VCaP (cell line): ENCODE data around the gene BCL11B.

Source experiments
- H3K27ac ChIP-seq: fragments of 450-650 bp; 2 replicates; pipeline ENCODE4 v1.5.1; 2017
- TF ChIP-seq, protein P1 (sequence below): fragments of 450-650 bp; conservative IDR thresholded peaks from 2 replicates; pipeline ENCODE4 v1.5.1; 2017; ENCODE audit warnings: mild to moderate bottlenecking, moderate library complexity

Gene BCL11B

GRCh38 chr14:99258876-99259726 lies 12.9 kb downstream of the BCL11B start:
- H3K27ac ChIP-seq = no peak overlapping the region
- TF ChIP-seq, protein P1, sequence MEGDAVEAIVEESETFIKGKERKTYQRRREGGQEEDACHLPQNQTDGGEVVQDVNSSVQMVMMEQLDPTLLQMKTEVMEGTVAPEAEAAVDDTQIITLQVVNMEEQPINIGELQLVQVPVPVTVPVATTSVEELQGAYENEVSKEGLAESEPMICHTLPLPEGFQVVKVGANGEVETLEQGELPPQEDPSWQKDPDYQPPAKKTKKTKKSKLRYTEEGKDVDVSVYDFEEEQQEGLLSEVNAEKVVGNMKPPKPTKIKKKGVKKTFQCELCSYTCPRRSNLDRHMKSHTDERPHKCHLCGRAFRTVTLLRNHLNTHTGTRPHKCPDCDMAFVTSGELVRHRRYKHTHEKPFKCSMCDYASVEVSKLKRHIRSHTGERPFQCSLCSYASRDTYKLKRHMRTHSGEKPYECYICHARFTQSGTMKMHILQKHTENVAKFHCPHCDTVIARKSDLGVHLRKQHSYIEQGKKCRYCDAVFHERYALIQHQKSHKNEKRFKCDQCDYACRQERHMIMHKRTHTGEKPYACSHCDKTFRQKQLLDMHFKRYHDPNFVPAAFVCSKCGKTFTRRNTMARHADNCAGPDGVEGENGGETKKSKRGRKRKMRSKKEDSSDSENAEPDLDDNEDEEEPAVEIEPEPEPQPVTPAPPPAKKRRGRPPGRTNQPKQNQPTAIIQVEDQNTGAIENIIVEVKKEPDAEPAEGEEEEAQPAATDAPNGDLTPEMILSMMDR = no peak

- TF ChIP-seq, protein P1 = no peak
- H3K27ac ChIP-seq = no peak overlapping the region
Measured at GRCh38 chr14:99258341-99258861, 13.6 kb downstream of the BCL11B start.

- TF ChIP-seq, protein P1 = no peak
- no peak overlapping the region for H3K27ac ChIP-seq
Measured at GRCh38 chr14:99257673-99258221, 14.2 kb downstream of the BCL11B start.

DNA sequence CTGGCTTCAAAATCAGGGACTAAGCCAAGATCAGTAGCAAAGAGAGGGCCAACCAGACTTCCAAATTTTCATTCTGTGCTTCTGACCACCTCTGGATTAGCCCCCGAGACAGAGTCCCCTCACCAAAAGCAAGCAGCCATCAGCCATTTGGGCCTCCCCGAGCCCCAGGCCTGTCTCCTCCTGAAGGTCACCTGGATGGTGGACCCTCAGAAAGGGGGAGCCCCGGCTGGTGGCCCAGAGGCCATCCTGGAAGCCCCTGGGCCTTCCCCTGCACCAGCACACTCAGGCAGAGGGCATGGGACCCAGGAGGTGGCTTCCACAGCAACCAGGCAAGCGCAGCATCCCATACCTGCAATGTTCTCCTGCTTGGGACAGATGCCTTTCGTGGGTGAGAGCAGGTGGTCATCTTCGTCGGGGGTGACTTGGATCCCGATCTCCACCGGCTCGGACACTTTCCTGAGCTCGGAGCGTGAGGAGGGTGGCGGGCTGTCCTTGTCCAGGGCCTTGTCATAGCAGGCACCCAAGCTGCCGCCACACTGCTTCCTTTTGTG lies 14.8 kb downstream of the BCL11B start:
- H3K27ac ChIP-seq = no peak overlapping the region
- TF ChIP-seq, protein P1 = no peak

DNA sequence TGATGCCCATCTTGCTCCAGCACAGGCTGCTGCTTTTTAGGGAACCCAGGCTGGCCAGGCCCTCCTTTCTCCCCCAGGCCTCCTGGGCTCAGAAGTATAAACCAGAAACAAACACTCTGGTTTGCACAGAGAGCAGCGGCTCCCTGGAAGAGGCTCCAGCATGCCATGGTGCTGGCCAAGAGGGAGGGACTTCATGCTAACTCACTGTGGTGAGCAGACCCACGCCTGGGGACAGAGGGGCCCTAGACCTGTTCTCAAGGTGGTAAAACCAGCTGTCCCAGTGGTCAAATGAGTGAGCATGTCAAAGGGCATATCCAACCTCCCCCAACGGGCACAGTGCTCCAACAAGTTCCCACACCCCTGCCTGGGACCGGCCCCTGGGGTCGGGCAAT lies 15.5 kb downstream of the BCL11B start:
- TF ChIP-seq, protein P1 = no peak
- H3K27ac ChIP-seq = no peak overlapping the region

GRCh38 chr14:99255621-99256482 lies 16.1 kb downstream of the BCL11B start:
- H3K27ac ChIP-seq = no peak overlapping the region
- TF ChIP-seq, protein P1 = no peak
